Erythroblast (primary cell): ENCODE measurements around the gene ADARB1.

Experiments
- GATA1 ChIP-seq: IDR thresholded peaks from 2 replicates; pipeline ENCODE4 v1.6.1; 2011; ENCODE audit warnings: low read depth, mild to moderate bottlenecking, control low read depth, low read length, moderate library complexity
- POLR2A ChIP-seq: IDR thresholded peaks from 2 replicates; pipeline ENCODE4 v1.6.1; 2011; ENCODE audit warnings: mild to moderate bottlenecking, low read length

DNA sequence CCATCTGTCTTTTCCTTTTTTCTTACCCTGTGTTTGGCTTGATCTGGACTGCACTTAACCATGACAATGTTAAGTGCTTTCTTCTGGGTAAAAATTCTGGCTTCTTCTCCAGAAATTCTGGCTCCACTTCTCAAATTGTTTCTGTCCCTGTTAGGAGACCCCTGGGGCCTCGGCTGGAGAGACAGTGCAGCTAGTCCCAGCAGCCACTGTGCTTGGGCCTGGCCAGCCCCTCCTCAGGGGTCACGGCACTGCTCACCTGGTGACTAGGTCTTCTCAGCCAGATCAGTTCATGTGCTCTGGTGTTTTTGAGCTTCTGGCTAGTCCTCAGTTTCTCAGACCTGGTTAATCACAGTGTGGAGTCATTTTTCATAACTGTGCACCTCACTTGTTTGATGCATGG lies 72.4 kb downstream of the ADARB1 start:
- TF ChIP-seq POLR2A, result no peak
- TF ChIP-seq GATA1, result no peak
